Measurements from ENCODE around the gene IPO13.

IPO13 gene

DNA sequence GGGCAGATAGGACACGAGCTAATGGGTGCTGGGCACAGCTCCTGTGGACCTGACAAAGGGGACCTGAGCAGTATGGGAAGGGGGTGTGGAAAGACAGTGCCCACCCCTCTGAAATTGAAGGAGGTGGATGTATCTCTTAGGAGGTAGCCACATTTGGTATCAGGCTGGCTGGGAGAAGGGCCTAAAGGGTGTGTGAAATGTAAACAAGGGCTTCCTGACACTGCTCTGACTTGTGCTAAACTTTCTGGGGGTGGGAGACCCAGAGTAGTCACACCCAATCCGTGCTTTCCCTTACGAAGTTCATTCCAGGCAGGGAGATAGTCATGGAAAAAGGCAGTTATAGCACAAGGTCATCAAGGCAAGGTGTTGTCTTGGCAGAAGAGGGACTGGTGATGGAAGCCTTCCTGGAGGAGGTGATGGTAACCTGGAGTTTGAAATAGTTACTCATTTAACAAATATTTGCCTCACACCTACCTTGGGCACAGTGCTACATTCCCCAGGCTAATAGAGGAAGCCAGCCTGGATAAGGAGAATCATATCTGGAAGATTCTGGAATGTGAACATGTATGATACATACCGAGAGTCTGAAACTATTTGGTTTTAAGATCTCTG lies 39.3 kb downstream of the IPO13 start:
- no peaks in the 10 kb centered on the region for H3K9me3 ChIP-seq (ENCODE audit: control insufficient read depth in 2 of 2, low read length in 2 of 2)
- H3K27me3 ChIP-seq (ENCODE audit: control insufficient read depth in 2 of 2, insufficient read depth in 2 of 2, low read length in 2 of 2), result no peaks in the 10 kb centered on the region
- no peak overlapping the region for H3K4me3 ChIP-seq (ENCODE audit: low read length in 2 of 2)
- peaks cover 13 to 30% of the 10 kb centered on the region in 2 donors for H3K4me1 ChIP-seq (ENCODE audit: control insufficient read depth in 2 of 2, insufficient read depth in 2 of 2, low read length in 2 of 2)
- no peak overlapping the region for H3K27ac ChIP-seq (ENCODE audit: low read depth in 2 of 2, low read length in 2 of 2)
- peaks cover 3 to 7% of the 10 kb centered on the region in 2 donors for H3K36me3 ChIP-seq (ENCODE audit: control insufficient read depth in 2 of 2, insufficient read depth in 2 of 2, low read length in 2 of 2)
- H3K9ac ChIP-seq (ENCODE audit: low read depth in 1 of 2, low read length in 2 of 2), result no peak overlapping the region

DNA sequence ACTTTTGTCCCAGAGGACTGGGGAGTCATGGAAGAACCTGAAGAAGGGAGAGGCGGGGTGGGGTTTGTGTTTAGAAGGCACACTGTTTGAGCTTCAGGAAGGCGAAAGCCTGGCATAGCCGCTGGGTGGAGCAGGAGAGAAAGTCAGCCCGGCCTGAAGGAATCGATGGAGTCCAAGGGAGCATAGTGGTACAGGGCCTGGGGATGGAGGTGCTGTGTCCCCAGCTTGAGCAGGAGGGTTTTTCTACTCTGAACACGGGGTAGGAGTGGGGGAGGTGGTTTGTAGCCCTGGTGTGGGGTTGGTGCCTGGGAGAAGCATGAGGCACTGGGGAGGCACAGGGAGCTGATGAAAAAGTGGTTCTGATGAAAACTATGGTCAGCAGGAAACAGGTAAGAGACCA lies 40.0 kb downstream of the IPO13 start:
- Histone ChIP-seq H3K4me3 (ENCODE audit: low read length in 2 of 2) (no peak overlapping the region), H3K9me3 (ENCODE audit: control insufficient read depth in 2 of 2, low read length in 2 of 2) (no peaks in the 10 kb centered on the region), H3K9ac (ENCODE audit: low read depth in 1 of 2, low read length in 2 of 2) (peak overlapping the region in 1 of 2 donors; percentile 21), H3K36me3 (ENCODE audit: control insufficient read depth in 2 of 2, insufficient read depth in 2 of 2, low read length in 2 of 2) (peaks cover 3 to 7% of the 10 kb centered on the region in 2 donors), H3K27ac (ENCODE audit: low read depth in 2 of 2, low read length in 2 of 2) (peak overlapping the region; percentile 6 to 41), H3K27me3 (ENCODE audit: control insufficient read depth in 2 of 2, insufficient read depth in 2 of 2, low read length in 2 of 2) (no peaks in the 10 kb centered on the region), H3K4me1 (ENCODE audit: control insufficient read depth in 2 of 2, insufficient read depth in 2 of 2, low read length in 2 of 2) (peaks cover 10 to 28% of the 10 kb centered on the region in 2 donors)

- H3K4me3 ChIP-seq (ENCODE audit: low read length in 2 of 2), result no peak overlapping the region
Measured at GRCh38 chr1:43987159-43987902, 40.6 kb downstream of the IPO13 start.

DNA sequence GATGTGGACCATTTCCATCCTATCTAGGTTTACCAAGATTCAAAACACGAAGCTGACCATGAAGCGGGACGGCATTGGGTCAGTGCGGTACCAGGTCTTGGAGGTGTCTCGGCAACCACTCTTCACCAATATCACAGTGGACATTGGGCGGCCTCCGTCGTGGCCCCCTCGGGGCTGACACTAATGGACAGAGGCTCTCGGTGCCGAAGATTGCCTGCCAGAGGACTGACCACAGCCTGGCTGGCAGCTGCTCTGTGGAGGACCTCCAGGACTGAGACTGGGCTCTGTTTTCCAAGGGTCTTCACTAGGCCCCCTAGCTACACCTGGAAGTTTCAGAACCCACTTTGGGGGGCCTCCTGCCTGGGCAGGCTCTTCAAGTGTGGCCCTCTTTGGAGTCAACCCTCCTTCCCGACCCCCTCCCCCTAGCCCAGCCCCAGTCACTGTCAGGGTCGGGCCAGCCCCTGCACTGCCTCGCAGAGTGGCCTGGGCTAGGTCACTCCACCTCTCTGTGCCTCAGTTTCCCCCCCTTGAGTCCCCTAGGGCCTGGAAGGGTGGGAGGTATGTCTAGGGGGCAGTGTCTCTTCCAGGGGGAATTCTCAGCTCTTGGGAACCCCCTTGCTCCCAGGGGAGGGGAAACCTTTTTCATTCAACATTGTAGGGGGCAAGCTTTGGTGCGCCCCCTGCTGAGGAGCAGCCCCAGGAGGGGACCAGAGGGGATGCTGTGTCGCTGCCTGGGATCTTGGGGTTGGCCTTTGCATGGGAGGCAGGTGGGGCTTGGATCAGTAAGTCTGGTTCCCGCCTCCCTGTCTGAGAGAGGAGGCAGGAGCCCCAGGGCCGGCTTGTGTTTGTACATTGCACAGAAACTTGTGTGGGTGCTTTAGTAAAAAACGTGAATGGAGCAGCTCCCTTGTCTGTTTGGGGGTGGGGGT lies 43.8 kb downstream of the IPO13 start:
- Histone ChIP-seq H3K27ac (ENCODE audit: low read depth in 2 of 2, low read length in 2 of 2) (peak overlapping the region; percentile 90 to 96), H3K27me3 (ENCODE audit: control insufficient read depth in 2 of 2, insufficient read depth in 2 of 2, low read length in 2 of 2) (no peaks in the 10 kb centered on the region), H3K4me1 (ENCODE audit: control insufficient read depth in 2 of 2, insufficient read depth in 2 of 2, low read length in 2 of 2) (peaks cover 17 to 28% of the 10 kb centered on the region in 2 donors), H3K9ac (ENCODE audit: low read depth in 1 of 2, low read length in 2 of 2) (peak overlapping the region; percentile 67 to 80), H3K9me3 (ENCODE audit: control insufficient read depth in 2 of 2, low read length in 2 of 2) (no peaks in the 10 kb centered on the region), H3K4me3 (ENCODE audit: low read length in 2 of 2) (peak overlapping the region; percentile 71 to 78), H3K36me3 (ENCODE audit: control insufficient read depth in 2 of 2, insufficient read depth in 2 of 2, low read length in 2 of 2) (peaks cover 0 to 3% of the 10 kb centered on the region in 2 donors)

More at GRCh38 chr1:43987159-43987902, 40.6 kb downstream of the IPO13 start:
- no peaks in the 10 kb centered on the region for H3K27me3 ChIP-seq (ENCODE audit: control insufficient read depth in 2 of 2, insufficient read depth in 2 of 2, low read length in 2 of 2)
- peaks cover 13 to 28% of the 10 kb centered on the region in 2 donors for H3K4me1 ChIP-seq (ENCODE audit: control insufficient read depth in 2 of 2, insufficient read depth in 2 of 2, low read length in 2 of 2)
- no peaks in the 10 kb centered on the region for H3K9me3 ChIP-seq (ENCODE audit: control insufficient read depth in 2 of 2, low read length in 2 of 2)
- H3K36me3 ChIP-seq (ENCODE audit: control insufficient read depth in 2 of 2, insufficient read depth in 2 of 2, low read length in 2 of 2), result peaks cover 3% of the 10 kb centered on the region in 2 donors
- peak overlapping the region; percentile 41 to 66 for H3K27ac ChIP-seq (ENCODE audit: low read depth in 2 of 2, low read length in 2 of 2)
- H3K9ac ChIP-seq (ENCODE audit: low read depth in 1 of 2, low read length in 2 of 2), result peak overlapping the region in 1 of 2 donors; percentile 21

DNA sequence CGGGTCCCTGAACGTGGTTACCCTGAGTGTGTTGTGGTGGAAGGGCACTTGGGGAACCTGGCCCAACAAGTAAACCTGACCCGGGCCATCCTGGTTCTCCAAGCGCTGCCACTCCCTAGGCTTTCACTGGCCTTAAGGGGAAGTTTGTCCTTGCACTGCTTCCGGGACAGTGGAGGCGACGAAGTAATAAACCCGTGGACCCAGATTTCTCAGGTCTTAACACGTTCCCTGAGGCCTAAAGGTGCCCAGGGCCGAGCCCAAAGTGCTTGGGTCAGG lies 44.4 kb downstream of the IPO13 start:
- H3K4me1 ChIP-seq (ENCODE audit: control insufficient read depth in 2 of 2, insufficient read depth in 2 of 2, low read length in 2 of 2), result peaks cover 17 to 27% of the 10 kb centered on the region in 2 donors
- no peaks in the 10 kb centered on the region for H3K27me3 ChIP-seq (ENCODE audit: control insufficient read depth in 2 of 2, insufficient read depth in 2 of 2, low read length in 2 of 2)
- H3K27ac ChIP-seq (ENCODE audit: low read depth in 2 of 2, low read length in 2 of 2), result peak overlapping the region; percentile 90 to 96
- no peaks in the 10 kb centered on the region for H3K9me3 ChIP-seq (ENCODE audit: control insufficient read depth in 2 of 2, low read length in 2 of 2)
- peak overlapping the region; percentile 67 to 80 for H3K9ac ChIP-seq (ENCODE audit: low read depth in 1 of 2, low read length in 2 of 2)
- peak overlapping the region; percentile 71 to 78 for H3K4me3 ChIP-seq (ENCODE audit: low read length in 2 of 2)
- peaks cover 0 to 3% of the 10 kb centered on the region in 2 donors for H3K36me3 ChIP-seq (ENCODE audit: control insufficient read depth in 2 of 2, insufficient read depth in 2 of 2, low read length in 2 of 2)

DNA sequence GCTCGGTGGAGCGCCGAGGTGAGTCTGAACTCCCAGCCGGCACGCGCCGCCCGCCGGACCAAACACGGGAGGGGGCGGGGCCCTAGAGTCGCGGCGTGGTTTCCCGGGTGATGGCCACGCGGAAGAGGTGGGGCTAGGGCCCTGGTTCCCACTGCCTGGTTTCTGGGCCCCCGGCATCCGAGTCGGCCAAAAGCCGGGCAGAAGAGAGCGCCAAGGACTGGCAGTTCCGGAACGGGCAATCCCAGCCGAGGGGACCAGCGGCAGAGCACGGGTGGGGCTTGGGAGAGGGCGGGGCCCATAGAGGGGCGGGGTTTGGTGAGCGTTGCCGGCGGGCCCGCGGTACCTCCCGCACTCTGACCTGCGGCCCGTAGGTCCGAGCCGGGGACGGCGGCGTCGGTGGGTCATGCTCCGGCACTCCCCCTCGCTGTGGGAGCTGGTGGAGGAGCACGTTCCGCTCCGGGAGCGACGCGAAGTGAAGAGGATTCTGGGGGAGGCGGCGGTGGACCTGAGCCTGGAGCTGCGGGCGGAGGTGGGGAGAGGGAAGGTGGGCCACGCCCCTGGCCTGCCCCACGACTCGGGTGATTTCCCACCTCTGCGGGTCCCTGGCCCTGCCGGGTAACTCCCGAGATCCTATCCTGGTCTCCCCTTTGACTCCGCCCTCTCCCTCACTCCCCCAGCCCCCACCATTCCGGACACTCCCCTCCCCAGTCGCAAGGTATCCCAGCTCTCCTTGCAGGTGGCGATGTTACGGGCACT lies 44.9 kb downstream of the IPO13 start, which contains the start of gene CCDC24:
Gene CCDC24 (plus strand): TSS at position 124 of the 756 bp plus-strand sequence. CDS start 280 bp downstream, at position 404.
- H3K36me3 ChIP-seq (ENCODE audit: control insufficient read depth in 2 of 2, insufficient read depth in 2 of 2, low read length in 2 of 2), result peaks cover 0 to 3% of the 10 kb centered on the region in 2 donors
- H3K4me1 ChIP-seq (ENCODE audit: control insufficient read depth in 2 of 2, insufficient read depth in 2 of 2, low read length in 2 of 2), result peaks cover 17 to 23% of the 10 kb centered on the region in 2 donors
- H3K4me3 ChIP-seq (ENCODE audit: low read length in 2 of 2), result peak within 1 kb of the TSS; percentile 71 to 78
- H3K27ac ChIP-seq (ENCODE audit: low read depth in 2 of 2, low read length in 2 of 2), result peak within 1 kb of the TSS; percentile 90 to 96
- peak within 1 kb of the TSS; percentile 67 to 80 for H3K9ac ChIP-seq (ENCODE audit: low read depth in 1 of 2, low read length in 2 of 2)
- no peaks in the 10 kb centered on the region for H3K9me3 ChIP-seq (ENCODE audit: control insufficient read depth in 2 of 2, low read length in 2 of 2)
- no peaks in the 10 kb centered on the region for H3K27me3 ChIP-seq (ENCODE audit: control insufficient read depth in 2 of 2, insufficient read depth in 2 of 2, low read length in 2 of 2)

GRCh38 chr1:43992232-43992995 lies 45.7 kb downstream of the IPO13 start:
- H3K9ac ChIP-seq (ENCODE audit: low read depth in 1 of 2, low read length in 2 of 2), result peak overlapping the region; percentile 54 to 67

GRCh38 chr1:43993206-43993914 lies 46.6 kb downstream of the IPO13 start:
- Histone ChIP-seq H3K9me3 (ENCODE audit: control insufficient read depth in 2 of 2, low read length in 2 of 2) (no peaks in the 10 kb centered on the region), H3K27me3 (ENCODE audit: control insufficient read depth in 2 of 2, insufficient read depth in 2 of 2, low read length in 2 of 2) (no peaks in the 10 kb centered on the region), H3K4me1 (ENCODE audit: control insufficient read depth in 2 of 2, insufficient read depth in 2 of 2, low read length in 2 of 2) (peaks cover 22 to 27% of the 10 kb centered on the region in 2 donors)

More at GRCh38 chr1:43992232-43992995, 45.7 kb downstream of the IPO13 start:
- Histone ChIP-seq H3K36me3 (ENCODE audit: control insufficient read depth in 2 of 2, insufficient read depth in 2 of 2, low read length in 2 of 2) (no peaks in the 10 kb centered on the region), H3K4me3 (ENCODE audit: low read length in 2 of 2) (peak overlapping the region; percentile 71 to 78), H3K4me1 (ENCODE audit: control insufficient read depth in 2 of 2, insufficient read depth in 2 of 2, low read length in 2 of 2) (peaks cover 14 to 23% of the 10 kb centered on the region in 2 donors), H3K27me3 (ENCODE audit: control insufficient read depth in 2 of 2, insufficient read depth in 2 of 2, low read length in 2 of 2) (no peaks in the 10 kb centered on the region), H3K9me3 (ENCODE audit: control insufficient read depth in 2 of 2, low read length in 2 of 2) (no peaks in the 10 kb centered on the region), H3K27ac (ENCODE audit: low read depth in 2 of 2, low read length in 2 of 2) (peak overlapping the region; percentile 90 to 96)

More at GRCh38 chr1:43993206-43993914, 46.6 kb downstream of the IPO13 start:
- no peak overlapping the region for H3K9ac ChIP-seq (ENCODE audit: low read depth in 1 of 2, low read length in 2 of 2)
- H3K36me3 ChIP-seq (ENCODE audit: control insufficient read depth in 2 of 2, insufficient read depth in 2 of 2, low read length in 2 of 2), result no peaks in the 10 kb centered on the region
- H3K4me3 ChIP-seq (ENCODE audit: low read length in 2 of 2), result no peak overlapping the region
- H3K27ac ChIP-seq (ENCODE audit: low read depth in 2 of 2, low read length in 2 of 2), result no peak overlapping the region

Data from mucosa of rectum (tissue), 2 donors.